Measurements from ENCODE around the gene PCTP. TPM values are rescaled to one million over a fixed set of nuclear protein-coding genes. Genes with fewer than 3 reads are reported as not detected.

Gene PCTP
- total RNA-seq, 4 donors from 2014 or later = 6.9 to 13.6 (median 9.7) TPM

- Histone ChIP-seq H3K9me3 (no peaks in the 10 kb centered on the region), H3K27me3 (no peaks in the 10 kb centered on the region), H3K4me3 (no peak overlapping the region), H3K36me3 (no peaks in the 10 kb centered on the region), H3K27ac (no peak overlapping the region), H3K4me1 (peaks cover 0 to 16% (median 9%) of the 10 kb centered on the region in 3 donors)
- no peak for DNase-seq
- intact Hi-C loops (cut with DNase I) = no loop called here
- 75 to 80% methylated on average over 4 of the region's 4 CpGs for WGBS, 2 donors
- TF ChIP-seq CTCF (IDR thresholded peaks at IDR 0.05) = no peak
- no peak for TF ChIP-seq POLR2A (IDR thresholded peaks at IDR 0.05)
Observed at GRCh38 chr17:55737976-55738501, 12.8 kb upstream of the PCTP start.

DNA sequence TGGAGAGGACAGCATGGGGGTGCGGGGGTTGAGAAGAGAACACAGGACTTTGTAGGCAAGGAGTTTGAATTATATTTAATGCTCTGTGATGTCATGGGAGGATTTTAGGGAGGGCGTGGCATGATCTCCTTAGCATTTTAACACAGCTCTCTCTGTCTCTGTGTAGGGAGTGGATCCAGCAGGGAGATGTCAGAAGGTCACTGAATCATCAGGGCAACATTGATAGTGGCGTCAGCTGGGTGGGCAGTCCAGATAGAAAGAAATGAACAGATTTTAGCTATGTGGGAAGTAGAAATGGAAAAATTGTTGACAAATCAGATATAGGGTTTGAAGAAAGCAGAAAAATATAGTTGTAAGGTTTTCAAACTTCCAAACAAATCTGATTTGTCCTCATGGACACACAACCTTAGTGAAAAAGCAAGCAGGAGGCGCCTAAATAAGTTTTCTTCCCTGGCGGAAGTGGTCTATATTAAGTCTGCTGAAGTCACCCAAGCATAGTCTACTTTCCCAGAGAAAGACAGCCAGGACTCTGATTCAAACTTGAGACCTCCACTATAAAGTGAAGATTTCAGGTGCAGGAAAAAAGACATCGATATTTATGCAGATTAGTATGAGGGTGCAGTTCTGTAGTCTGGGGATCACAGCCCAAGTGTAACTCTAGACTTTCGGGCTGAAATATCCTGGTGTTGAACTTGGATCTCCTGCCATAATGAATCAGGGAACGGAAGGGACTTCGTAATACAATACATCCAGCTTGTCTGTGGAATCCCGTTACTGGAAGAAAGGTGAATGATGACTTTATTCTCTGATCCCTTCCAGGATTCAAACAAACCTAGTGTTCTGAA lies 10.1 kb upstream of the PCTP start:
- Histone ChIP-seq H3K36me3 (no peaks in the 10 kb centered on the region), H3K9me3 (no peaks in the 10 kb centered on the region), H3K4me3 (no peak overlapping the region), H3K27ac (no peak overlapping the region), H3K4me1 (no peaks in the 10 kb centered on the region), H3K27me3 (no peaks in the 10 kb centered on the region)
- 81 to 86% methylated on average over 10 of the region's 10 CpGs for WGBS, 2 donors
- TF ChIP-seq CTCF (IDR thresholded peaks at IDR 0.05) (no peak), POLR2A (IDR thresholded peaks at IDR 0.05) (no peak)
- intact Hi-C loops (cut with DNase I) = no loop called here
- no peak for DNase-seq

- no peak overlapping the region for H3K27ac ChIP-seq
- no peak for DNase-seq
- H3K4me1 ChIP-seq = no peaks in the 10 kb centered on the region
- H3K4me3 ChIP-seq = no peak overlapping the region
- no peaks in the 10 kb centered on the region for H3K36me3 ChIP-seq
- 85 to 95% methylated on average over 3 of the region's 3 CpGs for WGBS, 2 donors
- intact Hi-C loops (cut with DNase I) = no loop called here
- no peak for TF ChIP-seq CTCF (IDR thresholded peaks at IDR 0.05)
- TF ChIP-seq POLR2A (IDR thresholded peaks at IDR 0.05) = no peak
- no peaks in the 10 kb centered on the region for H3K27me3 ChIP-seq
- H3K9me3 ChIP-seq = no peaks in the 10 kb centered on the region
Observed at GRCh38 chr17:55741356-55741700, 9.5 kb upstream of the PCTP start.

DNA sequence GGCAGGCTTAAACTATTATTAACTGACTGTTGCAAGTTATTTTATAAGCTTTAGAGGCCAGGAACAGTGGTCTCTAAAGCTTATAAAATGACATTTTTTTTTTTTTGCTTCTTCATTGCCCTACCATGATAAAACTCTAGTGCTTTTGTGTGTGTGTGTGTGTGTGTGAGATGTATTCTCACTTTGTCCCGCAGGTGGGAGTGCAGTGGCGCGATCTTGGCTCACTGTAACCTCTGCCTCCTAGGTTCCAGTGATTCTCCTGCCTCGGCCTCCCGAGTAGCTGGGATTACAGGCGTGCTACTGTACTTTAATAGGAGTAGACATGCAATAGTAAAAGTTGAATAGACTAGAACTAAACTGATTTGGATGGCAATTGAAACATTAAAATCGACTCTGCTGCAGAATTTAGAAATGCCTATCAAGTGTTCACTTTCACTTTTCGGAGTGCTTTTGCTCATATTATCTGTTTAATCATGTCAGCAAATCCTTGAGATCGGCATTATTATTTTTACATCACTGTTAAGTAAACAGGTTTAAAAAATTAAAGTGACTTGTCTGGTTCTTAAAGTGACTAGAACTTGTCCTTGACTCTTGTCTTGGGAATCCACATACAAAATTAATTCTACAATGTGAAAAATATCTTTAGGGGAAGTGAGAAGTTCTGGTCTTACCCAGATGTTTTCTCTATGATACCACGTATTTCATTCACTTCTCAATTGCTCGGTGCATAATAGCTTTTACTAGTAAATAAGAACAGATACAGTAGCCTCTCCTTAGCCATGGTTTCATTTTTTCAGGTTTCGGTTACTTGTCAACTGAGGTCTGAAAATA lies 8.4 kb upstream of the PCTP start:
- Histone ChIP-seq H3K9me3 (no peaks in the 10 kb centered on the region), H3K4me1 (no peaks in the 10 kb centered on the region), H3K27ac (no peak overlapping the region), H3K4me3 (no peak overlapping the region), H3K36me3 (no peaks in the 10 kb centered on the region), H3K27me3 (no peaks in the 10 kb centered on the region)
- 65 to 70% methylated on average over 12 of the region's 12 CpGs for WGBS, 2 donors
- no peak for DNase-seq
- intact Hi-C loops (cut with DNase I) = no loop called here
- TF ChIP-seq POLR2A (IDR thresholded peaks at IDR 0.05) = no peak
- no peak for TF ChIP-seq CTCF (IDR thresholded peaks at IDR 0.05)
